Type B pancreatic cell (in vitro differentiated cells): Measurements from ENCODE around the gene HRC. TPM values are rescaled to one million over a fixed set of nuclear protein-coding genes. Genes with fewer than 3 reads are reported as not detected.

Experiments used
- DNase-seq: peaks from one replicate; pipeline ENCODE4 v3.0.0; 2021; ENCODE audit warnings: mixed read lengths; ENCODE audit not compliant: unreplicated experiment; ENCODE audit errors: extremely low spot score
- H3K27ac Mint-ChIP-seq: 2 replicates; pipeline ENCODE4 v1.8.0; 2021; ENCODE audit warnings: mild to moderate bottlenecking, mixed read lengths
- H3K27me3 Mint-ChIP-seq: 2 replicates; pipeline ENCODE4 v1.8.0; 2021; ENCODE audit warnings: mixed read lengths
- H3K36me3 Mint-ChIP-seq: 2 replicates; pipeline ENCODE4 v1.8.0; 2021; ENCODE audit warnings: mixed read lengths
- H3K4me1 Mint-ChIP-seq: one replicate; pipeline ENCODE4 v1.8.0; 2021; ENCODE audit warnings: mixed read lengths; ENCODE audit not compliant: unreplicated experiment
- H3K4me3 Mint-ChIP-seq: 2 replicates; pipeline ENCODE4 v1.8.0; 2021; ENCODE audit warnings: mild to moderate bottlenecking, mixed read lengths
- H3K9me3 Mint-ChIP-seq: 2 replicates; pipeline ENCODE4 v1.8.0; 2021; ENCODE audit warnings: mixed read lengths
- CTCF ChIP-seq: fragments of 200-600 bp; sonication (generic); conservative IDR thresholded peaks from 2 replicates; pipeline ENCODE4 v1.5.0; 2021; ENCODE audit warnings: antibody characterized with exemption, mild to moderate bottlenecking
- total RNA-seq: library from RNA; stranded (reverse); gene quantifications from 2 replicates; pipeline ENCODE4 v1.2.1, GENCODE V29; 2021; ENCODE audit warnings: low replicate concordance

Gene HRC
- total RNA-seq, 1 donor from 2014 or later, result 3.2 TPM

- no peak for DNase-seq
- no peak for TF ChIP-seq CTCF
- H3K4me3 Mint-ChIP-seq, result peak overlapping the region; percentile 21
- H3K36me3 Mint-ChIP-seq, result peaks cover 16% of the 10 kb centered on the region
- H3K27me3 Mint-ChIP-seq, result peaks cover 3% of the 10 kb centered on the region
- H3K4me1 Mint-ChIP-seq, result peaks cover 25% of the 10 kb centered on the region
- peaks cover 4% of the 10 kb centered on the region for H3K9me3 Mint-ChIP-seq
- no peak overlapping the region for H3K27ac Mint-ChIP-seq
Observed at GRCh38 chr19:49141352-49141751, 13.8 kb downstream of the HRC start.

- Mint-ChIP-seq H3K4me1 (peaks cover 21% of the 10 kb centered on the region), H3K4me3 (no peak overlapping the region), H3K27ac (no peak overlapping the region), H3K36me3 (peaks cover 16% of the 10 kb centered on the region), H3K27me3 (peaks cover 3% of the 10 kb centered on the region), H3K9me3 (peaks cover 4% of the 10 kb centered on the region)
- no peak for TF ChIP-seq CTCF
- no peak for DNase-seq
Observed at GRCh38 chr19:49140951-49141350, 14.2 kb downstream of the HRC start.

- H3K27me3 Mint-ChIP-seq, result no peaks in the 10 kb centered on the region
- no peak for DNase-seq
- peak overlapping the region; percentile 27 for H3K27ac Mint-ChIP-seq
- no peak for TF ChIP-seq CTCF
- no peak overlapping the region for H3K4me3 Mint-ChIP-seq
- peaks cover 11% of the 10 kb centered on the region for H3K36me3 Mint-ChIP-seq
- H3K9me3 Mint-ChIP-seq, result peaks cover 4% of the 10 kb centered on the region
- H3K4me1 Mint-ChIP-seq, result no peaks in the 10 kb centered on the region
Observed at GRCh38 chr19:49136771-49137171, 18.4 kb downstream of the HRC start.

- Mint-ChIP-seq H3K4me3 (no peak overlapping the region), H3K27me3 (no peaks in the 10 kb centered on the region), H3K36me3 (peaks cover 11% of the 10 kb centered on the region), H3K27ac (no peak overlapping the region), H3K4me1 (no peaks in the 10 kb centered on the region), H3K9me3 (peaks cover 4% of the 10 kb centered on the region)
- DNase-seq, result no peak
- TF ChIP-seq CTCF, result no peak
Observed at GRCh38 chr19:49135686-49136085, 19.5 kb downstream of the HRC start.

- Mint-ChIP-seq H3K36me3 (peaks cover 11% of the 10 kb centered on the region), H3K9me3 (peaks cover 4% of the 10 kb centered on the region), H3K4me3 (peak overlapping the region; percentile 81), H3K4me1 (peaks cover 3% of the 10 kb centered on the region), H3K27ac (peak overlapping the region; percentile 59), H3K27me3 (no peaks in the 10 kb centered on the region)
- no peak for DNase-seq
- no peak for TF ChIP-seq CTCF
Observed at GRCh38 chr19:49133621-49134454, 21.4 kb downstream of the HRC start.
